Activated T-cell treated with anti-CD3 and anti-CD28 coated beads, Interleukin-2, amount 50 U/mL, for 48 hours (primary cell): ENCODE results near the gene PAPOLG.
"Not testable (repeated sequence)": the region's sequence is repeated elsewhere in the genome, so short reads cannot be mapped to it uniquely, and the experiment has no call there.

Source experiments
- DNase-seq, 2 experiments: peaks; one replicate each; pipeline ENCODE4 v3.0.0-alpha.2; 2020

The PAPOLG gene

DNA sequence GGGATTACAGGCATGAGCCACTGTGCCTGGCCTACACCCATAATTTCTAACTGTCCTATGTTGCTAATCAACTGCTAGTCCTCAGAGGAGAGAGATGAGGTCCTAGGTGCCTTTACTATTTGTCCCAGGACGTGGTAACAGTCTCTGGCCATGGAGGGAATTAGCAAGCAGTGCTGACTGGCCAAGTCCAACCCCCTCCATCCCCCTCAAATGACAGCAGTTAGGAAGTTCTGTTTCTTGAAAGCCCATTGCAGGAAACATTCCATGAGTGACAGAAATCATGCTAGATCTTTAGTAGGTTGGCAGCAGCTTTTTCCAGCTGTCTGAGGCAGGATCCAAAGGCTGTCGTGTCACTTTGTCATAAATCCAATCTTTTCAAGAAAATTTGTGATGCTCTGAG, 69.6 kb downstream of the PAPOLG start:
- DNase-seq = no peak

DNA sequence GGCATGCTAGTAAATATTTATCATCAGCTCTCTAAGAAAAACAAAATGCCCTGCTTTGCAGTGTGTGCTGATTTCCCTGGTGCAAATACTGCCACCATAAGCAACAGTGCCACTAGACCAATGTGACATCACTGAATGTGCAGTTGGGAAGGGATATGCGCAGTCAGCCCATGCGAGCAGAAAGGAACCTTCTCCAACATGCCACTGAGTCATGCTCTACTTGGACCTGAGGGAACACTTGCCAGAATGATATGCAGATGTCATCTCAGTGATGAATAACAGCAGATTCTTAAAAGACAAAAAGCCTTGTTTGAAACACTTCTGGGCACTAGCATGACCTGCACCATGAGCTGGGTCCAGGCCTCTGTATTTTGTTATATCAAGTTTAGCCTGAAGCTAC, 70.0 kb downstream of the PAPOLG start:
- DNase-seq = no peak

DNA sequence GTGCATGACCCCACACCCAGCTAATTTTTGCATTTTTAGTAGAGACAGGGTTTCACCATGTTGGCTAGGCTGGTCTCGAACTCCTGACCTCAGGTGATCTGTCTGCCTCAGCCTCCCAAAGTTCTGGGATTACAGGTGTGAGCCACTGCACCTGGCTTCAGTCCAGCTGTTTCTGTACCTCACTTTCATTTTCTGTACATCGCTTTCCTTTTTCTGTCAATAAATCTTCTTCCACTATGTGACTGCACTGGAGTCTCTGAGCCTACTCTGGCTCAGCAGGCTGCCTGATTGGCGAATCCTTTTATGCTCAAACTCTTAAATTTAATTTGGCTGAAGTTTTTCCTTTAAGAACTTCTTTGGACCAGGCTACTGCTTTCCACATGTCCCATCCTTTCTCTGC, 70.8 kb downstream of the PAPOLG start:
- DNase-seq = not testable (repeated sequence)

DNA sequence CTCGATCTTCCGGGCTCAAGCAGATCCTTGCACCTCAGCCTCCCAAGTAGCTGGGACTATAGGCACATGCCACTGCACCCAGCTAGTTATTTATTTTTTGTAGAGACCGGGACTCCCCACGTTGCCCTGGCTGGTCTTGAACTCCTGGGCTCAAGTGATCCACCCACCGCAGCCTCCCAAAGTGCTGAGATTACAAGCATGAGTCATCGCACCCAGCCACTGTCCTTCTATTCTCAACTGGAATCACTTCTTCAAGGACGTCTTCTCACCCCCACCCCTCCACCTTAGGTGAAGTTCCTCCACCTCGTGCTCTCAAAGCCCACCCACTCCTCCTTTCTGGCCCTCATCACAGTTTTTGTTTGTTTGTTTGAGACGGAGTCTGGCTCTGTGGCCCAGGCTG, 71.3 kb downstream of the PAPOLG start:
- no peak for DNase-seq

DNA sequence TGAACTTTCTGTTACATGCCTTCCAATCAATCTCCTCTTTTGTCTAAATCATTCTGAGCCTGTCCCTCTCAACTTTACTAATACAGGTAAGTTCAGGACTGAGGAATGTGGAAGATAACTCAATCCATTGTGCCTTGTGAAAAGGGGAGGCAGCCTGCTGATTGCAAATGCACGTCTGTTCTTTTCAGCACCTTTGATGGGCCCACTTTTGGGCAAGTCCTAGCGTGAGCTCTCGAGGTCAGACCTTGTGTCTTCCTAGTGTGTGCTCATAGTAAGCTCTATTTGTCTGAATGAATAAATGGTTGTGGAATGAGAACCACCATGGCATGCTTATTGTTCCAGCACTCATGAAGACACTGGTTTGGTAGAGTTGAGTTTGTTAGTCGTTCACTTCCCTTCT, 74.9 kb downstream of the PAPOLG start:
- no peak for DNase-seq

DNA sequence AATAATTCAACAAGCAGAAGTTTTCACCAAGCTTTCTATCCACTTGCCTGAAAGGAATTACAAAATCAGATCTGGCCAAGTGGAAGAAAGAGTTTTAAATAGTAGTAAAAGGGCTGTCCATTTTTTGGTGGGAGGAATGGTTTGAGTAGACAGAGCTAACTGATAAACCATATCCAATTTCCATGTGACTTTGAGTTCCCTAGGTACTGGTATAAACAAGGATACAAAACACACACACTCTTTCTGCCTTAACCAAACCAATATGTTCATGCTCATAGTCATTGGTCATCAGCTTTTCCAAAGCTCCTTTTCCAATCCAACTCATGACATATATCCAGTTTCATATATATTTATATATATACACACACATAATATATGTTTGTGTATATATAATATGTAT, 75.9 kb downstream of the PAPOLG start:
- DNase-seq = no peak

DNA sequence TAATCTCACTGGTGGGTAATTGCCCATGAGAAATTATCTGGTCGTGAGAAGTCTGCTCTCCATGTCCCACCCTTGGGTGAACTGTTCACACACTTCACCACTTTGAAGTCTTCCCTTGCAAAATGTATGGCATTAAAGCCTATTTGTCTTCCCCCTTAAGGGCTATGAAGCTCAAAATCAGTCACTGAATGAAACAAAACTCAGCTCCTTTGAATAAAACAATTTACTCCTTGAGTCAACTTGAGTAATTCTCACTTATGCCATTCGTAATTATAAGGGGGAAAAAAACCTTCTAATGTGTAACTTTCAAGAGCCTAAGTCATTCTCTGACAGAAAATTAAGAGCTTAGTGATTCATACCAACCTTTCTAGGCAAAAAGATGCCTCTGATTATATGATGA, 76.6 kb downstream of the PAPOLG start:
- DNase-seq = no peak

DNA sequence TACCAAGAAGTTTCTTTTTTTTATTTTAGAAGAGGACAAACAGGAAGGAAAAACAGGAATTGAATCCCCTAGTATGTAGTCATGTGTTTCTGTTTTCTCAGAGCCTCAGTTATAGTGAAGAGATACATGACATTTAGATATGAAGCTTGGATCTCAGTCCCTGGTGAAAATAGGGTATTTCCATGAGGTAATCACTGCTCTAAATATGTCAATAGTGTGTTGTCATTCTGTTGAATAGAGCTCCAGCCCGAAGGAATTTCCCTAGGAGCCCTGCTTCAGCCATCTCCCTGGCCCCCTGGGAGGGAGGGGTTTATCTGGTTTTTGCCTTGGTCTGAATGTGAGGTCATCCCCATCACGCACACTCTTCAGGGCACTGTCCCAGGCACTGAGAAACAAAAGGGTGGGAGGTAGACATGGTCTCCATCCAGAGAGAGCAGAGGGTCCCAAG, 78.2 kb downstream of the PAPOLG start:
- no peak for DNase-seq

DNA sequence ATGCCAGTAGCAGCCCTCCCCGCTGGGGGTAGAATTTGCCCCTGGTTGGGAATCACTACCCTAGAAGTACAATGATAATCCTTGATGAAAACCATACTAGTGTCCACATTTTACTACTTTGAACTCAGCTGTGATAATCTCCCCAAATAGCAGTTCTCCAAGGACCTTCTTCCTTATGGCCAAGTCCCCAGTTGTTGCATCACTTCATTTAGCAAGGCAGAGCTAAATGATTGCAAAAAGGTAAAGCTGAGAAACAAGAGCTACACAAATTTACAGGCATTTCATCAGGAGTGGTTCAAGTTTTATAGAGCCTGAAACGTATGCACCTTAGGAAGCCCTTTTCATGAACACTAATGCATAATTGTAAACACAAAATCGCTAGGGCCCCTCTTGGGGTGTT, 80.4 kb downstream of the PAPOLG start:
- DNase-seq = no peak

DNA sequence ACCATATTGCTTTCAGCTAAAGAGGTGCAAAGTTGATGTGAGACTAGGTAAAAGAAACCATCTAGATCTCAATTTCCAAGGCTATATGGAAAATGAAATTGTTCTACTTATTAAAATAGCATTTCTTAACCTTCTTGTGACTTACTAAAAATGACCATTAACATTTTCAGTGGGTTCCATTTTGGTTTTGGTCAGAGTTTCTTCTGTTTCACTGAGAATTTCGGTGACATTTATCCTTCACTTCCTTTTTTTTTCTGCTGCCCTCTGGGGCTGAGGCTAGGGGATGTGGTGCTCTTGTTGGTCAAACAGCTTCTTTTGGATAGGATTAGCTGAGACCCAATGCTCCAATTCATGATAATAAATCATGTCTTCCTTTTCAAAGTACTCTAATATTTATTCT, 81.1 kb downstream of the PAPOLG start:
- DNase-seq = no peak

DNA sequence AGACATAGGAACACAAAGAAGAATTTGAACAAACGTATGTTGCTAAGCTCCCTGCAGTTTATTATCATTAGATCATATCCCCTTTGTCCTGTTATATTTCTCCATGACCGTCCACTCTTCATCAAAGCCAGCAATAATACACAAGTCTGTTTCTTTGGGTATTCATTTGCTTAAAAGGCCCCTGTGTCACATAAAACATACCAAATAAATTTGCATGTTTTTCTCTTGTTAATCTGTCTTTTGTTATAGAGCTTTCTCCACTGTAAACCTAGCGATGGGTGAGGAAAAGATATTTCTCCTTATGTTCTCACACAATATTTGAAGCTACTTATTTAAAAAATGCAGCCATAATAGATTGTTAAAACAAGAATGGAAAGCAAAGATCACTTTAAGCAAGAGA, 82.4 kb downstream of the PAPOLG start:
- DNase-seq = no peak

DNA sequence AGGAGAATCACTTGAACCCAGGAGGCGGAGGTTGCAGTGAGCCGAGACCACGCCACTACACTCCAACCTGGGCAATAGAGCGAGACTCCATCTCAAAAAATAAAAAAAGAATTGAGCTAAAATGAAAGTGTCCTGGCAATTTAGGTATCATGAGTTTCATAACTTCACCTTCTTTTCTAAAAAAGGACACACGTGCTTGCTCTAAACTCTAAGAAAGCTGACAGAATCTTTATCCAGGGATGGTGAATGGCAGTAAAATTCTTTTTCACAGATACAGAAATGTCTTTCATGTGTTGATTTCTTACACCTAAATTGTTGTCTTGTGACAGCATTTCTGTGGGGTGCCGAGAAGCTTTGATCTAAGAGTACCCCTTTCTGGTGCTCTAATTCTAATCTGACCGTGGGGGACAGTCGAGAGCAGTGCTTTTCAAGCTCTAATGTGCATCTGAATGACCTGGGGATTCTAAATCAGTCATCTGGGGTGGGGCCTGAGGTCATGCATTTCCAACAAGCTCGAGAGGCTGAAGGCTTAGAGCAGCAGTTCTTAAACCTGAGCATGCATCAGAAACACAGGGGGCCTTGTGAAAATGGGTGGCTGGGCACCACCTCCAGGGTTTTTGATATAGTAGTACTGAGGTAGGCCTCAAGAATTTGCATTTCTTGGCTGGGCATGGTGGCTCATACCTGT, 83.2 kb downstream of the PAPOLG start:
- DNase-seq = no peak

DNA sequence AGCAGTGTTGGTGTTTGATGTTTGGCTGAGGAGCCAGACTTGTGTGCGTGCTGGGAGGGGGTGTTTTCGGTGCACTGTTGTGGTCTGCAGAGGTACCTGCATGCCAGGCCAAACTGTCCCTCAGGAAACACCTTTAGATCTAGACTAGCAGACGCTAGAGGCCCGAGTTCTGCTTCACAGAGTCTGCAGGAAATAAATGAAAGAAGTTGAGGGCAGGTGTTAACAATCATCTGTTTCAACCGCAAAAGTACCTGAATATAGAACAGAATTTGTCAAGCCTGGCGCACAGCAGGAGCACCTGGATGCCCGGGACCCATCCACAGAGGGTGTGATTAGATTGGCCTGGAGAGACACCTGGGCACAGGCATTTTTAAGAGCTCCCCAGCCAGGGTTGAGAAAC, 84.8 kb downstream of the PAPOLG start:
- no peak for DNase-seq

DNA sequence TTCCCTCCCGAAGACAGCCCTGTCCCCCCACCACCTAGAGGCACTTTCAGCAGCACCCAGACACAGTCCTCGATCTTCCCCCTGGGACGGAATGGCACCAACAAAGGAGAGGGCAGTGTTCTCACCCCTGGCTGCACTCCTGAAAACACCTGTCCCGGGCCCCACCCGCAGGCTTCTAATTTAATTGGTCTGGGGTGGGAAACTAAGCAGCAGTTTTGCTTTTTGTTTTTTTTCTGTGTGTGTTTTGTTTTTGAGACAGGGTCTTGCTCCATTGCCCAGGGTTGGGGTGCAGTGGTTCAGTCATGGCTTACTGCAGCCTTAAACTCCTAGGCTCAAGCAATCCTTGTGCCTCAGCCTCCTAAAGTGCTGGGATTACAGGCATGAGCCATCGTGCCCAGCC, 86.9 kb downstream of the PAPOLG start:
- no peak for DNase-seq

DNA sequence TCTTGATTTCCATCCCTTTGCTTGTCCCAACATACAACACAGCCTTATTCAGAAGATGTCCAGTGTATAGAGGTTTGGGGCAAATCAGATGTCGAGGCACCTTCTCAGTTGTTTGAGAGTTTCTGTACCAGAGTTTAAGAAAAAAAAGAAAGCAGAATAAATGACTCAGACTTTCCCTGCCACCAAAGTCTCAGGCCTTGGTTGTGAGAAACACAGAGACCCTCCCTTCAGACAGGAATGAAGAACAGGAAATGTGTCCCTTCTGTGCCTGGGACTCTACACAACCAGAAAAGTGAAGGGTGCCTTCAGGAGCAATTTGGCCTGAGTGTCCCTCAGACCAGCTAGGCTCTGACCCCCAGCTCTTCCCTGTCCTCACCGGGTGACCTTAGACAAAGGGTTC, 88.0 kb downstream of the PAPOLG start:
- DNase-seq = no peak

DNA sequence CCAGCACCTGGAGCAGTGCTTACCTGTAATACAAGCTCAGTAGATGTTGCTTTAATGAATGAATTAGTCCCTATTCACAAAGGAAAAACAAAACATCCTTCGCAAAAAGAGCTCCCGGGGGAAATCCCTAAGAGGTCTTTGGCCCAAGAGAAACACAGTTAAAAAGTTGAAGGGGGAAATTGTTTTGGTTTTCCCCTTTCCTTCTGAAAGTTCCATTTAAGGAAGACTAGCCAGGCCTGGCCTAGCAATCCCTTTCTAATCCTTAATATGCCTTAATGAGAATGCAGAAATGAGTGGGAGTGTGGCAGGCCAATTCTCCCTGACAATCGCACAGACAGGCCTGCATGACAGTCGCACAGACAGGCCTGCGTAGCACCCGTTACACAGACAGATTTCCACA, 91.8 kb downstream of the PAPOLG start:
- DNase-seq = no peak
